B cell (primary cell): ENCODE results near the gene NR4A3. TPM values are rescaled to one million over a fixed set of nuclear protein-coding genes. Genes with fewer than 3 reads are reported as not detected.
A peak's percentile ranks its signal among the peaks of the same experiment; 100 is the strongest.

ENCODE experiments used
- ATAC-seq: fragments of 200-7000 bp; cut with Tn5 transposase; one replicate; pipeline ENCODE4 v1.10.0; 2021; ENCODE audit warnings: low read depth, mild to moderate bottlenecking, moderate number of reproducible peaks, moderate library complexity
- CTCF ChIA-PET: fragments of 350-600 bp; sonication (Branson Sonifier 250); formaldehyde crosslinking; loops from one replicate; lab custom pipeline; 2021; ENCODE audit warnings: antibody characterized with exemption, inconsistent platforms; lab: Charles Lee
- POLR2A ChIA-PET: fragments of 350-600 bp; sonication (Branson Sonifier 250); formaldehyde crosslinking; loops from one replicate; lab custom pipeline; 2021; ENCODE audit warnings: antibody characterized with exemption; lab: Charles Lee
- DNase-seq: peaks from one replicate; pipeline ENCODE4 v3.0.0; 2013
- H2AFZ ChIP-seq: 2 replicates; pipeline ENCODE4 v1.6.1; 2012; ENCODE audit warnings: mild to moderate bottlenecking, low read depth, low read length; ENCODE audit not compliant: insufficient read depth, poor library complexity, severe bottlenecking
- H3K27ac ChIP-seq, 2 donors: 1 replicate in 1 of 2; 2 replicates in 1 of 2; pipeline ENCODE4 v1.5.1; 2012 to 2013; ENCODE audit warnings: low read length in 2 of 2, mild to moderate bottlenecking in 2 of 2, moderate library complexity in 1 of 2
- H3K27me3 ChIP-seq, 4 experiments: fragments of 200-600 bp in 1 of 4; sonication (generic) in 1 of 4; replicated peaks in 1 of 4; 1 replicate in 2 of 4; 2 replicates in 2 of 4; pipeline versions ENCODE4 v1.6.1 to v1.7.0; 2013 to 2016; ENCODE audit warnings: low read length in 3 of 4, mild to moderate bottlenecking in 2 of 4, mixed read lengths in 1 of 4, moderate library complexity in 1 of 4; ENCODE audit not compliant: insufficient read depth in 4 of 4, control insufficient read depth in 3 of 4; ENCODE audit errors: control extremely low read depth in 1 of 4
- H3K36me3 ChIP-seq, 2 experiments: replicated peaks in 1 of 2; 1 replicate in 1 of 2; 2 replicates in 1 of 2; pipeline versions ENCODE4 v1.6.1 to v1.7.1; 2013; ENCODE audit warnings: low read length in 1 of 2; ENCODE audit not compliant: insufficient read depth in 2 of 2, control insufficient read depth in 1 of 2; ENCODE audit errors: control extremely low read depth in 1 of 2, extremely low read depth in 1 of 2
- H3K4me1 ChIP-seq, 2 donors: fragments of 200-600 bp in 1 of 2; sonication (generic) in 1 of 2; 1 replicate in 1 of 2; 2 replicates in 1 of 2; pipeline versions ENCODE4 v1.5.1 to v1.6.1; 2013 to 2017; ENCODE audit warnings: low read length in 2 of 2; ENCODE audit not compliant: control insufficient read depth in 2 of 2, insufficient read depth in 2 of 2
- H3K4me2 ChIP-seq: replicated peaks from 2 replicates; pipeline ENCODE3; 2012; ENCODE audit warnings: mild to moderate bottlenecking, low read depth, low read length; ENCODE audit not compliant: poor library complexity, severe bottlenecking
- H3K4me3 ChIP-seq, 5 experiments: fragments of 200-600 bp in 1 of 5; sonication (generic) in 1 of 5; 1 replicate in 3 of 5; 2 replicates in 2 of 5; pipeline versions ENCODE4 v1.5.1 to v1.7.0; 2011 to 2016; ENCODE audit warnings: low read length in 4 of 5, mild to moderate bottlenecking in 4 of 5, low read depth in 2 of 5, control low read depth in 1 of 5, moderate library complexity in 1 of 5; ENCODE audit not compliant: insufficient read depth in 1 of 5; ENCODE audit errors: control extremely low read depth in 1 of 5, extremely low read depth in 1 of 5
- H3K79me2 ChIP-seq: fragments of 200-600 bp; sonication (generic); one replicate; pipeline ENCODE4 v1.6.0; 2016; ENCODE audit warnings: low read length; ENCODE audit not compliant: control insufficient read depth, insufficient read depth
- H3K9ac ChIP-seq: fragments of 200-600 bp; sonication (generic); 2 replicates; pipeline ENCODE4 v1.6.1; 2017; ENCODE audit warnings: mild to moderate bottlenecking, low read length, moderate library complexity
- H3K9me3 ChIP-seq, 3 donors: one replicate each; pipeline versions ENCODE4 v1.6.1 to v1.7.1; 2013; ENCODE audit warnings: low read length in 2 of 3; ENCODE audit not compliant: control insufficient read depth in 2 of 3, insufficient read depth in 1 of 3; ENCODE audit errors: control extremely low read depth in 1 of 3
- H4K20me1 ChIP-seq: 2 replicates; pipeline ENCODE4 v1.6.0; 2012; ENCODE audit warnings: mild to moderate bottlenecking, low read length; ENCODE audit not compliant: insufficient read depth, control insufficient read depth, poor library complexity, severe bottlenecking
- H3K27ac Mint-ChIP-seq: one replicate; pipeline ENCODE4 v1.8.0; 2021; ENCODE audit warnings: mixed read lengths
- H3K27me3 Mint-ChIP-seq: one replicate; pipeline ENCODE4 v1.8.0; 2021; ENCODE audit warnings: mixed read lengths
- H3K4me1 Mint-ChIP-seq: one replicate; pipeline ENCODE4 v1.8.0; 2021; ENCODE audit warnings: mixed read lengths
- H3K4me3 Mint-ChIP-seq: one replicate; pipeline ENCODE4 v1.8.0; 2021; ENCODE audit warnings: mixed read lengths
- H3K9me3 Mint-ChIP-seq: one replicate; pipeline ENCODE4 v1.8.0; 2022; ENCODE audit warnings: mixed read lengths; ENCODE audit not compliant: insufficient read depth
- CTCF ChIP-seq: fragments of 200-600 bp; IDR thresholded peaks from one replicate; pipeline ENCODE4 v1.8.0; 2022; ENCODE audit warnings: antibody characterized with exemption, mild to moderate bottlenecking
- EZH2 ChIP-seq: IDR thresholded peaks from 2 replicates; pipeline ENCODE4 v1.6.1; 2012; ENCODE audit warnings: borderline replicate concordance, low read depth, mild to moderate bottlenecking, moderate library complexity, low read length; ENCODE audit not compliant: insufficient read depth, poor library complexity, severe bottlenecking
- WGBS: methylation state at CpG from one replicate; pipeline ENCODE4 v1.1.5; 2013; ENCODE audit warnings: missing lambda C conversion rate; ENCODE audit not compliant: insufficient coverage; 5-methylcytosine and 5-hydroxymethylcytosine counted together
- intact Hi-C: fragments of 100-400 bp; cut with micrococcal nuclease; formaldehyde crosslinking; loops from one replicate; pipeline ENCODE4 v1.10.0; 2022
- polyA plus RNA-seq: library from polyadenylated mRNA; depleted of rRNA; stranded (reverse); fragments of >200 nt; gene quantifications from 2 replicates; pipeline ENCODE4 v1.2.3, GENCODE V29; 2012
- total RNA-seq, 2 donors: library from RNA; stranded (reverse); fragments of 120-200 nt in 1 of 2; gene quantifications; 1 replicate in 1 of 2; 2 replicates in 1 of 2; pipeline versions ENCODE4 v1.2.3 to v1.2.4, GENCODE V29; 2013 to 2022

The NR4A3 gene
- total and polyA plus RNA-seq, 2 donors (not counting 1 experiment from before 2014, with no cell fraction given) = 2.5 to 20.1 TPM

DNA sequence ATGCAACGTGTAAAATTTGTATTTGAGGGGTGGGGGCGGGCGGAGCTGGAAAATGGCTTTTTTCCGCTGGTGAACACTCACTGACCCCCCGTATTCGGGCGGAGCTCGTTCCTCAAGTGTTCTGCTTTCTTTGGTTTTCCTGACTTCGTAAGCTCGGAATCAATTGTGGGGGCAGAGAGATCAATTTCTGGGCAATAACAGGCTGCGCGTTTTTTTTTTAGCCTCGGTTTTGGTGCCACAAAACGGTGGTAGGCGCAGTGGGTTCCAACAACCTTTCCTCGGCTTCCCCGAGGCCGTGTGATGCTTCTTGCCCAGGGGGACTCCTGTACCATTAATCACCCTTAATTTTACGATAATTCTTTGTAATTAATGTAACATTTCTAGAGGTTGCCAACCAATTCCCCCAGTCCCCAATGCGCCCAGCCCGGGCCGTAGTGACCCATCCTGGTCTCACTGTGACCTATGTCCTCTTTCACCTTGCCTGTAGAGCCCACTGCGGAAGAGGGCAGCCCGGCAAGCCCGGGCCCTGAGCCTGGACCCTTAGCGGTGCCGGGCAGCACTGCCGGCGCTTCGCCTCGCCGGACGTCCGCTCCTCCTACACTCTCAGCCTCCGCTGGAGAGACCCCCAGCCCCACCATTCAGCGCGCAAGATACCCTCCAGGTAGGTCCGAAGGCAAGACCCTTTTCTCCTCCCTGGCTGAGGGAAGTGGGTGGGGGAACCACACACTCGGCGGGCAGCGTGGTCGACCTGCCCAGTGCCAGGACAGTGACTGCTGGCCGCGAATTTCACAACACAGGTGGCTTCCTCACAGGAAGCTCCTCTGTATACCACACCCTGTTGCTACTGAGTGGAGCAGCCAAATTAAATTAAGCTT, 3.7 kb downstream of the NR4A3 start:
- peak; percentile 56 for DNase-seq
- H3K9me3 Mint-ChIP-seq = no peaks in the 10 kb centered on the region
- Histone ChIP-seq H3K9me3 (peaks cover 0 to 22% (median 0%) of the 10 kb centered on the region in 3 donors), H3K9ac (peak overlapping the region; percentile 92), H3K27me3 (peaks cover 0 to 80% (median 51%) of the 10 kb centered on the region in 4 experiments), H2AFZ (no peak overlapping the region), H3K27ac (no peak overlapping the region), H4K20me1 (peaks cover 22% of the 10 kb centered on the region), H3K79me2 (no peaks in the 10 kb centered on the region), H3K4me2 (peak overlapping the region; percentile 99), H3K4me1 (peaks cover 54 to 56% of the 10 kb centered on the region in 2 donors), H3K36me3 (no peaks in the 10 kb centered on the region), H3K4me3 (peak overlapping the region; percentile 36 to 100 (median 80))
- ChIA-PET CTCF (interaction anchor here (0.6 to 2.4 kb wide), 25 partner anchors 10 to 720 kb away, joined by 3 to 12 read pairs (median 4); partner anchors contain the start of gene STX17), POLR2A (interaction anchor here (0.7 to 1.6 kb wide), 2 partner anchors 559 to 640 kb away, joined by 13 to 17 read pairs; no protein-coding TSS in a partner anchor)
- H3K27ac Mint-ChIP-seq = peak overlapping the region; percentile 53
- peaks cover 53% of the 10 kb centered on the region for H3K27me3 Mint-ChIP-seq
- peak overlapping the region; percentile 100 for H3K4me3 Mint-ChIP-seq
- peaks cover 57% of the 10 kb centered on the region for H3K4me1 Mint-ChIP-seq
- TF ChIP-seq EZH2 (no peak), CTCF (no peak)
- 19% methylated on average over 35 of the region's 44 CpGs for WGBS
- intact Hi-C loops = loop anchor here (10.0 kb wide), 4 partner anchors 389 to 561 kb away; partner anchors contain the start of gene TEX10
- ATAC-seq = no peak
